Measurements from ENCODE around the gene PLB1.

DNA sequence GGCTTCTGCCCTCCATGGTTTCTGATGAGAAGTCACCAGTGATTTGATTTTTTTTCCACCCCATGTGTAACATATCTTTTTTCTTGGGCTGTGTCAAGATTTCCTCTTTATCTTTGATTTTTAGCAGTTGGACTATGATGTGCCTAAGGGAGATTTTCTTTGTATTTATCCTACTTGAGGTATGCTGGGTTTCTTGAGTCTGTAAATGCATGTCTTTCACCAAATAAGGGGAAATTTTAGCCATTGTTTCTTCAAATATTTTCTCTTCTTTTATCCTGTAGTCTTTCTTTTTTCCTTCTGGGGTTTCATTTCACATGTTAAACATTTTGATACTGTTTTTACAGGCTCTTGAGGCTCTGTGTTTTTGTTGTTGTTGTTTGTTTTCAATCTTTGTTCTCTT lies 33.7 kb upstream of the PLB1 start:
- TF ChIP-seq CTCF (conservative IDR thresholded peaks at IDR 0.05; ENCODE audit: low read depth in 2 of 2): no peak
- no peak for TF ChIP-seq POLR2AphosphoS5 (IDR thresholded peaks at IDR 0.05; ENCODE audit: low read depth)
- TF ChIP-seq EZH2 (IDR thresholded peaks at IDR 0.05; ENCODE audit: low read depth, unreplicated experiment): no peak
- TF ChIP-seq JUNB (IDR thresholded peaks at IDR 0.05; ENCODE audit: unreplicated experiment): no peak
- TF ChIP-seq EZH2phosphoT487 (IDR thresholded peaks at IDR 0.05; ENCODE audit: unreplicated experiment): no peak
- TF ChIP-seq CREB1 (CRISPR knock-in tag; IDR thresholded peaks at IDR 0.05; ENCODE audit: low read depth): no peak
- no peak for TF ChIP-seq ZNF331 (CRISPR knock-in tag; IDR thresholded peaks at IDR 0.05; ENCODE audit: low read depth)
- no peak for TF ChIP-seq ZNF114 (CRISPR knock-in tag; IDR thresholded peaks at IDR 0.05)
- TF ChIP-seq REST (IDR thresholded peaks at IDR 0.05; ENCODE audit: unreplicated experiment): no peak
- no peak for TF ChIP-seq STAT1 (IDR thresholded peaks at IDR 0.05; ENCODE audit: unreplicated experiment)
- no peak for TF ChIP-seq ZNF462 (CRISPR knock-in tag; IDR thresholded peaks at IDR 0.05)
- TF ChIP-seq, protein P1, sequence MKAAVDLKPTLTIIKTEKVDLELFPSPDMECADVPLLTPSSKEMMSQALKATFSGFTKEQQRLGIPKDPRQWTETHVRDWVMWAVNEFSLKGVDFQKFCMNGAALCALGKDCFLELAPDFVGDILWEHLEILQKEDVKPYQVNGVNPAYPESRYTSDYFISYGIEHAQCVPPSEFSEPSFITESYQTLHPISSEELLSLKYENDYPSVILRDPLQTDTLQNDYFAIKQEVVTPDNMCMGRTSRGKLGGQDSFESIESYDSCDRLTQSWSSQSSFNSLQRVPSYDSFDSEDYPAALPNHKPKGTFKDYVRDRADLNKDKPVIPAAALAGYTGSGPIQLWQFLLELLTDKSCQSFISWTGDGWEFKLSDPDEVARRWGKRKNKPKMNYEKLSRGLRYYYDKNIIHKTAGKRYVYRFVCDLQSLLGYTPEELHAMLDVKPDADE (IDR thresholded peaks at IDR 0.05): no peak
